Breast epithelium (tissue), 3 donors: ENCODE results near the gene SEC16A.

Experiments used
- CTCF ChIP-seq, 3 donors: fragments of 450-650 bp; IDR thresholded peaks; one replicate each; pipeline ENCODE4 v1.5.1; 2016 to 2017; ENCODE audit warnings: antibody characterized with exemption in 3 of 3, mild to moderate bottlenecking in 3 of 3, moderate library complexity in 3 of 3
- POLR2A ChIP-seq: fragments of 450-650 bp; IDR thresholded peaks from one replicate; pipeline ENCODE4 v1.6.1; 2016; ENCODE audit warnings: antibody characterized with exemption, mild to moderate bottlenecking, moderate library complexity

GRCh38 chr9:136515276-136515675, 32.4 kb upstream of the SEC16A start:
- no peak for TF ChIP-seq CTCF (IDR thresholded peaks at IDR 0.05)
- TF ChIP-seq POLR2A, result no peak
